GM12878 (cell line): ENCODE data around the gene GPR107. TPM values are rescaled to one million over a fixed set of nuclear protein-coding genes. Genes with fewer than 3 reads are reported as not detected.
A peak's percentile ranks its signal among the peaks of the same experiment; 100 is the strongest.

Experiments used
- ATAC-seq: fragments of 200-7000 bp; cut with Tn5 transposase; 3 replicates; pipeline ENCODE4 v1.9.1; 2020; ENCODE audit warnings: mild to moderate bottlenecking, moderate library complexity
- BruUV-seq: library from RNA; stranded (reverse); fragments of 400-500 nt; replicated peaks from 2 replicates; lab custom pipeline; 2021; lab: Mats Ljungman, UMichigan
- CTCF ChIA-PET: fragments of 300-600 bp; sonication (Branson Sonifier 250); formaldehyde crosslinking; extraction: SDS; loops from one replicate; lab custom pipeline; 2021; ENCODE audit warnings: inconsistent platforms; lab: Yijun Ruan, JAX
- POLR2A ChIA-PET: fragments of 350-600 bp; formaldehyde crosslinking; extraction: SDS; loops from one replicate; lab custom pipeline; 2021; ENCODE audit warnings: inconsistent platforms; lab: Charles Lee
- RAD21 ChIA-PET: fragments of 300-600 bp; sonication (Branson Sonifier 250); formaldehyde crosslinking; loops from one replicate; lab custom pipeline; 2023; ENCODE audit warnings: antibody characterized with exemption; ENCODE audit not compliant: unreplicated experiment; lab: Charles Lee
- SMC1A ChIA-PET: fragments of 300-600 bp; sonication (Branson Sonifier 250); formaldehyde crosslinking; loops from one replicate; lab custom pipeline; 2023; ENCODE audit not compliant: unreplicated experiment, uncharacterized antibody; lab: Charles Lee
- DNase-seq: peaks from one replicate; pipeline ENCODE4 v3.0.0-alpha.2; 2011; ENCODE audit warnings: low read depth, low spot score
- FAIRE-seq: peaks from 3 replicates; lab custom pipeline; 2011; peaks lifted over from hg19 to GRCh38; lab: Jason Lieb, UNC
- H2AFZ ChIP-seq: 2 replicates; pipeline ENCODE4 v1.6.0; 2011; ENCODE audit warnings: low read depth, low read length, control low read depth; ENCODE audit not compliant: control insufficient read depth
- H3K27ac ChIP-seq: 2 replicates; pipeline ENCODE4 v1.5.1; 2011; ENCODE audit warnings: control low read depth; ENCODE audit not compliant: control insufficient read depth, insufficient read depth
- H3K27me3 ChIP-seq, 2 experiments: replicated peaks in 1 of 2; 2 replicates each; pipeline versions ENCODE4 v1.6.0 to v1.6.1; 2011; ENCODE audit warnings: low read length in 1 of 2; ENCODE audit not compliant: control insufficient read depth in 2 of 2, insufficient read depth in 2 of 2
- H3K36me3 ChIP-seq, 2 experiments: 2 replicates each; pipeline ENCODE4 v1.5.1; 2011; ENCODE audit warnings: low read length in 1 of 2; ENCODE audit not compliant: control insufficient read depth in 2 of 2, insufficient read depth in 2 of 2
- H3K4me1 ChIP-seq: 2 replicates; pipeline ENCODE4 v1.6.1; 2011; ENCODE audit warnings: mild to moderate bottlenecking, low read length, moderate library complexity, mixed read lengths; ENCODE audit not compliant: control insufficient read depth, insufficient read depth
- H3K4me2 ChIP-seq: 2 replicates; pipeline ENCODE4 v1.6.0; 2011; ENCODE audit warnings: control low read depth; ENCODE audit not compliant: control insufficient read depth, insufficient read depth
- H3K4me3 ChIP-seq: fragments of 200-600 bp; sonication (generic); 2 replicates; pipeline ENCODE4 v1.5.1; 2016
- H3K79me2 ChIP-seq: 2 replicates; pipeline ENCODE4 v1.6.0; 2011; ENCODE audit warnings: low read length; ENCODE audit not compliant: control insufficient read depth, insufficient read depth
- H3K9ac ChIP-seq: 2 replicates; pipeline ENCODE4 v1.8.0; 2011; ENCODE audit warnings: low read length, control low read depth, mixed read lengths; ENCODE audit not compliant: control insufficient read depth, insufficient read depth
- H3K9me3 ChIP-seq: replicated peaks from 3 replicates; pipeline ENCODE4 v1.5.1; 2011; ENCODE audit warnings: mild to moderate bottlenecking, low read length; ENCODE audit not compliant: control insufficient read depth, insufficient read depth
- H4K20me1 ChIP-seq: 2 replicates; pipeline ENCODE4 v1.6.0; 2011; ENCODE audit not compliant: control insufficient read depth, insufficient read depth
- CTCF ChIP-seq, 3 experiments: IDR thresholded peaks in 2 of 3; conservative IDR thresholded peaks in 1 of 3; 2 replicates each; pipeline ENCODE4 v1.5.1; 2011; ENCODE audit warnings: low read depth in 3 of 3, low read length in 3 of 3, mild to moderate bottlenecking in 3 of 3, control low read depth in 2 of 3, moderate library complexity in 2 of 3, inconsistent platforms in 1 of 3, mixed read lengths in 1 of 3; ENCODE audit not compliant: control insufficient read depth in 2 of 3, insufficient read depth in 1 of 3; ENCODE audit errors: extremely low read depth in 1 of 3
- E2F4 ChIP-seq: IDR thresholded peaks from 2 replicates; pipeline ENCODE4 v1.6.1; 2012; ENCODE audit warnings: low read depth, low read length, improper control_type of control experiment
- IKZF1 ChIP-seq: fragments of 450-650 bp; conservative IDR thresholded peaks from 2 replicates; pipeline ENCODE4 v1.6.1; 2017; ENCODE audit warnings: antibody characterized with exemption, mild to moderate bottlenecking
- KLF5 ChIP-seq: fragments of 450-650 bp; IDR thresholded peaks from 2 replicates; pipeline ENCODE4 v1.6.1; 2014; ENCODE audit warnings: mild to moderate bottlenecking; ENCODE audit not compliant: partially characterized antibody
- RAD21 ChIP-seq: IDR thresholded peaks from 2 replicates; pipeline ENCODE4 v1.6.1; 2011; ENCODE audit warnings: mild to moderate bottlenecking, low read depth, low read length, moderate library complexity; ENCODE audit not compliant: insufficient read depth
- RBBP5 ChIP-seq: fragments of 200-600 bp; sonication (generic); conservative IDR thresholded peaks from 2 replicates; pipeline ENCODE4 v1.6.1; 2016
- SREBF1 ChIP-seq: IDR thresholded peaks from 2 replicates; pipeline ENCODE4 v1.6.1; 2012; ENCODE audit warnings: mild to moderate bottlenecking, low read length
- TARDBP ChIP-seq: IDR thresholded peaks from 2 replicates; pipeline ENCODE4 v1.6.1; 2016; ENCODE audit warnings: borderline replicate concordance
- WGBS: methylation state at CpG from one replicate; pipeline ENCODE4 v1.1.6; 2016; ENCODE audit warnings: low lambda C conversion rate; ENCODE audit not compliant: insufficient replicate concordance, insufficient coverage; ENCODE audit errors: missing lambda C conversion rate; 5-methylcytosine and 5-hydroxymethylcytosine counted together
- in situ Hi-C: fragments of 300-500 bp; cut with MboI; formaldehyde crosslinking; loops from 9 replicates; pipeline ENCODE4 v1.14.3; 2018; ENCODE audit warnings: mixed read lengths
- intact Hi-C: fragments of 100-400 bp; cut with micrococcal nuclease; formaldehyde crosslinking; loops from one replicate; pipeline ENCODE4 v1.14.2; 2022; ENCODE audit not compliant: unreplicated experiment
- polyA plus RNA-seq, 11 experiments: library from polyadenylated mRNA; depleted of rRNA in 4 of 11; unstranded in 6 of 11; stranded (reverse) in 5 of 11; fragments of >200 nt; fragmentation: Nextera tagmentation in 4 of 11; fragmentation: Illumina TruSeq in 1 of 11; extraction: Ambion mirVana in 4 of 11; extraction: Trizol in 1 of 11; gene quantifications; 1 replicate in 1 of 11; 2 replicates in 10 of 11; pipeline versions ENCODE4 v1.2.1 to v1.2.3, GENCODE V29; 2011 to 2016; ENCODE audit warnings: inconsistent platforms in 2 of 11, missing spikeins in 2 of 11, low read depth in 1 of 11
- total RNA-seq, 4 experiments: library from RNA; depleted of rRNA in 3 of 4; stranded (reverse); fragments of >200 nt in 3 of 4; fragmentation: Illumina TruSeq in 1 of 4; extraction: Trizol in 1 of 4; gene quantifications; 2 replicates each; pipeline versions ENCODE4 v1.2.1 to v1.2.3, GENCODE V29; 2013 to 2021
- TF ChIP-seq, protein P1 (sequence below): fragments of 450-650 bp; IDR thresholded peaks from 2 replicates; pipeline ENCODE4 v1.6.1; 2017; ENCODE audit warnings: mild to moderate bottlenecking, moderate library complexity

GPR107 gene
- total and polyA plus RNA-seq, 10 of the 15 experiments (the other 5 are each of a cell fraction or from before 2014, with no cell fraction given): 2.7 to 21.4 (median 10.6) TPM

GRCh38 chr9:130110166-130110565, 56.5 kb downstream of the GPR107 start:
- H3K4me3 ChIP-seq: no peak overlapping the region
- no peak overlapping the region for H2AFZ ChIP-seq
- in situ Hi-C loops: loop anchor here (5.0 kb wide), 1 partner anchor 127 kb away; no protein-coding TSS in a partner anchor
- POLR2A ChIA-PET: no interaction called here
- H3K27me3 ChIP-seq: no peaks in the 10 kb centered on the region
- ATAC-seq (no peak), FAIRE-seq (no peak), DNase-seq (no peak)
- no peaks in the 10 kb centered on the region for H4K20me1 ChIP-seq
- H3K4me2 ChIP-seq: no peak overlapping the region
- no peak overlapping the region for H3K27ac ChIP-seq
- RAD21 ChIA-PET: no interaction called here
- no peak overlapping the region for H3K9ac ChIP-seq
- peaks cover 6% of the 10 kb centered on the region for H3K4me1 ChIP-seq
- H3K79me2 ChIP-seq: no peaks in the 10 kb centered on the region
- peak in 2 of 3 experiments; percentile 2 to 12; a peak in 2 of 6 replicates for TF ChIP-seq CTCF (IDR thresholded peaks at IDR 0.05 in 2 of 3, conservative IDR thresholded peaks at IDR 0.05 in 1 of 3; ENCODE audit: control insufficient read depth in 2 of 3, extremely low read depth in 1 of 3, insufficient read depth in 1 of 3, low read depth in 3 of 3, low read length in 3 of 3)
- peak; percentile 22; the same call in 1 of the 2 replicates for TF ChIP-seq RAD21
- TF ChIP-seq SREBF1: no peak
- H3K36me3 ChIP-seq: peaks cover 3 to 10% of the 10 kb centered on the region in 2 experiments
- 86% methylated on average over 5 of the region's 5 CpGs for WGBS
- H3K9me3 ChIP-seq: no peaks in the 10 kb centered on the region
- SMC1A ChIA-PET: interaction anchor here (1.3 kb wide), 1 partner anchor 126 kb away, joined by 4 read pairs; no protein-coding TSS in a partner anchor
- BruUV-seq: no TSS peak
- CTCF ChIA-PET: interaction anchor here (7.2 kb wide), 1 partner anchor 128 kb away, joined by 96 read pairs; no protein-coding TSS in a partner anchor
- intact Hi-C loops: no loop called here

DNA sequence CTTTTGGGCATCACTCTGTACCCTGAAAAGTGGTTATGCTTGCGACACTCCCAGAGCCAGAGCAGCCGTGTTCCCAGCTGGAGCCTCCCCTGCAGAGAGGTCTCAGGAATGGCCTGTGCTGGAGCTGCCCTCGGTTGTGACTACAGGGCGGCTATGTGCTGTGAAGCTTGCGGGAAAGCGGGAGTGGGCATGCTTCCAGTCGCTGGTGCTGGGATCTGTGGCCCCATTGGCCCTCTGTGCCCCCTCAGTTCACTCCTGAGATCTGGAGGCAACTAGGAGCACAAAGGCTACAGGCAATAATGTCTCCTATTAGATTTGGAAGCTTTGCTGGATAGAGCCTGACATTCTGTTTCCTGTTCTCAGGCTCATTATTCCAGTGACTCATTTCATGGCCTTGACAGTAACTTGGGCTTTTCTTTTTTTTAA, 56.9 kb downstream of the GPR107 start:
- no peak overlapping the region for H3K27ac ChIP-seq
- SMC1A ChIA-PET: interaction anchor here (1.4 kb wide), 1 partner anchor 21 kb away, joined by 3 read pairs; no protein-coding TSS in a partner anchor
- no peaks in the 10 kb centered on the region for H4K20me1 ChIP-seq
- no peaks in the 10 kb centered on the region for H3K79me2 ChIP-seq
- 97% methylated on average over 7 of the region's 7 CpGs for WGBS
- H3K4me3 ChIP-seq: no peak overlapping the region
- RAD21 ChIA-PET: no interaction called here
- POLR2A ChIA-PET: no interaction called here
- H3K9ac ChIP-seq: no peak overlapping the region
- CTCF ChIA-PET: interaction anchor here (7.2 kb wide), 1 partner anchor 127 kb away, joined by 96 read pairs; no protein-coding TSS in a partner anchor
- ATAC-seq (no peak), DNase-seq (no peak), FAIRE-seq (no peak)
- H3K27me3 ChIP-seq: no peaks in the 10 kb centered on the region
- in situ Hi-C loops: loop anchor here (5.0 kb wide), 1 partner anchor 127 kb away; no protein-coding TSS in a partner anchor
- peaks cover 3 to 10% of the 10 kb centered on the region in 2 experiments for H3K36me3 ChIP-seq
- no peak overlapping the region for H3K4me2 ChIP-seq
- no peak overlapping the region for H2AFZ ChIP-seq
- intact Hi-C loops: no loop called here
- no TSS peak for BruUV-seq
- H3K4me1 ChIP-seq: peaks cover 6% of the 10 kb centered on the region
- no peaks in the 10 kb centered on the region for H3K9me3 ChIP-seq
- TF ChIP-seq TARDBP (no peak), KLF5 (no peak), E2F4 (no peak), IKZF1 (no peak), RBBP5 (no peak)
- TF ChIP-seq, protein P1, sequence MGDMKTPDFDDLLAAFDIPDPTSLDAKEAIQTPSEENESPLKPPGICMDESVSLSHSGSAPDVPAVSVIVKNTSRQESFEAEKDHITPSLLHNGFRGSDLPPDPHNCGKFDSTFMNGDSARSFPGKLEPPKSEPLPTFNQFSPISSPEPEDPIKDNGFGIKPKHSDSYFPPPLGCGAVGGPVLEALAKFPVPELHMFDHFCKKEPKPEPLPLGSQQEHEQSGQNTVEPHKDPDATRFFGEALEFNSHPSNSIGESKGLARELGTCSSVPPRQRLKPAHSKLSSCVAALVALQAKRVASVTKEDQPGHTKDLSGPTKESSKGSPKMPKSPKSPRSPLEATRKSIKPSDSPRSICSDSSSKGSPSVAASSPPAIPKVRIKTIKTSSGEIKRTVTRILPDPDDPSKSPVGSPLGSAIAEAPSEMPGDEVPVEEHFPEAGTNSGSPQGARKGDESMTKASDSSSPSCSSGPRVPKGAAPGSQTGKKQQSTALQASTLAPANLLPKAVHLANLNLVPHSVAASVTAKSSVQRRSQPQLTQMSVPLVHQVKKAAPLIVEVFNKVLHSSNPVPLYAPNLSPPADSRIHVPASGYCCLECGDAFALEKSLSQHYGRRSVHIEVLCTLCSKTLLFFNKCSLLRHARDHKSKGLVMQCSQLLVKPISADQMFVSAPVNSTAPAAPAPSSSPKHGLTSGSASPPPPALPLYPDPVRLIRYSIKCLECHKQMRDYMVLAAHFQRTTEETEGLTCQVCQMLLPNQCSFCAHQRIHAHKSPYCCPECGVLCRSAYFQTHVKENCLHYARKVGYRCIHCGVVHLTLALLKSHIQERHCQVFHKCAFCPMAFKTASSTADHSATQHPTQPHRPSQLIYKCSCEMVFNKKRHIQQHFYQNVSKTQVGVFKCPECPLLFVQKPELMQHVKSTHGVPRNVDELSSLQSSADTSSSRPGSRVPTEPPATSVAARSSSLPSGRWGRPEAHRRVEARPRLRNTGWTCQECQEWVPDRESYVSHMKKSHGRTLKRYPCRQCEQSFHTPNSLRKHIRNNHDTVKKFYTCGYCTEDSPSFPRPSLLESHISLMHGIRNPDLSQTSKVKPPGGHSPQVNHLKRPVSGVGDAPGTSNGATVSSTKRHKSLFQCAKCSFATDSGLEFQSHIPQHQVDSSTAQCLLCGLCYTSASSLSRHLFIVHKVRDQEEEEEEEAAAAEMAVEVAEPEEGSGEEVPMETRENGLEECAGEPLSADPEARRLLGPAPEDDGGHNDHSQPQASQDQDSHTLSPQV: no peak
